ENCODE data around the gene SGK2.

DNA sequence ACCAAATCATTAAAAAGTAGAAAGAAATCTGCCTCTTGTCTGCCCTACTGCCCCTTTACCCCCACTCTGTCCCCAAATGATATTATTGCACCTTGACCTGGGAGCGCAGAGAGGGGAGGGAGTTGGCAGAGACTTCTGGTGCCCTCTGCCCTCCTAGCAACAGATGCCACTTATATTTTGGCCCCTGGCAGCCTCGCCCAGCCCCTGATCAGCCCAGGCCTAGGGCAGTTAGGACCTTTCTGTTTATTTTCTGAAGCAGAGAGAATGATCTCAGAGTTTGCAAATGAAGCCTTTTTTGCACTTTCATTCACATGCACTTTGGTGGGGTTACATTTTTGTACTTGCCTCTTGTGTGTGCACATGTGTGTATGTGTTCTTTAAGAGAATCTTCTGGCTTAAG lies 8.4 kb upstream of the SGK2 start:
- TF ChIP-seq, protein P1, sequence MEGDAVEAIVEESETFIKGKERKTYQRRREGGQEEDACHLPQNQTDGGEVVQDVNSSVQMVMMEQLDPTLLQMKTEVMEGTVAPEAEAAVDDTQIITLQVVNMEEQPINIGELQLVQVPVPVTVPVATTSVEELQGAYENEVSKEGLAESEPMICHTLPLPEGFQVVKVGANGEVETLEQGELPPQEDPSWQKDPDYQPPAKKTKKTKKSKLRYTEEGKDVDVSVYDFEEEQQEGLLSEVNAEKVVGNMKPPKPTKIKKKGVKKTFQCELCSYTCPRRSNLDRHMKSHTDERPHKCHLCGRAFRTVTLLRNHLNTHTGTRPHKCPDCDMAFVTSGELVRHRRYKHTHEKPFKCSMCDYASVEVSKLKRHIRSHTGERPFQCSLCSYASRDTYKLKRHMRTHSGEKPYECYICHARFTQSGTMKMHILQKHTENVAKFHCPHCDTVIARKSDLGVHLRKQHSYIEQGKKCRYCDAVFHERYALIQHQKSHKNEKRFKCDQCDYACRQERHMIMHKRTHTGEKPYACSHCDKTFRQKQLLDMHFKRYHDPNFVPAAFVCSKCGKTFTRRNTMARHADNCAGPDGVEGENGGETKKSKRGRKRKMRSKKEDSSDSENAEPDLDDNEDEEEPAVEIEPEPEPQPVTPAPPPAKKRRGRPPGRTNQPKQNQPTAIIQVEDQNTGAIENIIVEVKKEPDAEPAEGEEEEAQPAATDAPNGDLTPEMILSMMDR (IDR thresholded peaks at IDR 0.05): no peak
- TF ChIP-seq RAD21 (conservative IDR thresholded peaks at IDR 0.05 in 1 of 2, IDR thresholded peaks at IDR 0.05 in 1 of 2): no peak
- TF ChIP-seq MYC (IDR thresholded peaks at IDR 0.05; ENCODE audit: borderline replicate concordance, low read length): no peak
